ENCODE measurements around the gene SSX2IP. TPM values are rescaled to one million over a fixed set of nuclear protein-coding genes. Genes with fewer than 3 reads are reported as not detected.
"Not testable (repeated sequence)": the region's sequence is repeated elsewhere in the genome, so short reads cannot be mapped to it uniquely, and the experiment has no call there.

The SSX2IP gene
- total and polyA plus RNA-seq, 7 donors = 2.2 to 12.8 (median 7.3) TPM

DNA sequence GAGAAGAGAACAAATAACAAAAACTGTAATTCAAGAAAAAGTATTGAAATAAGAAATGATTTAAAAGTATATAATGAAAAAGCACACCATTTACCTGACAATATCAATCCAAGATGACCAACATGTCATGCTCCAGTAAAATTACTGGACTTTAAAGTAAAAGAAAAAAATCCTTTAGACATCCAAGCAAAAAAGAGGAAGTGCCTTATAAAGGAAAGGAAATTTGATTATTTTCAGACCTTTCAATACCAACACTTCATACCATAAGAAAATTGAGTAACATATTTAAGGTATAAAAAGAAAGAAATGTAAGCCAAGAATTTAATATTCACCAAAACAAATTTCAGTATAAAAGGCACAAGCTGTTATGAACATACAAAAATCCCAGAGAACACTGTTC is 46.2 kb upstream of the SSX2IP start:
- intact Hi-C loops (cut with DNase I) = no loop called here
- H3K27ac ChIP-seq = no peak overlapping the region
- no peaks in the 10 kb centered on the region for H3K4me1 ChIP-seq
- H3K27me3 ChIP-seq (ENCODE audit: insufficient read depth in 3 of 3, low read length in 2 of 3) = peaks cover 0 to 8% (median 0%) of the 10 kb centered on the region in 3 donors
- H3K36me3 ChIP-seq (ENCODE audit: insufficient read depth in 1 of 2, low read depth in 1 of 2) = no peaks in the 10 kb centered on the region
- TF ChIP-seq, protein P1, sequence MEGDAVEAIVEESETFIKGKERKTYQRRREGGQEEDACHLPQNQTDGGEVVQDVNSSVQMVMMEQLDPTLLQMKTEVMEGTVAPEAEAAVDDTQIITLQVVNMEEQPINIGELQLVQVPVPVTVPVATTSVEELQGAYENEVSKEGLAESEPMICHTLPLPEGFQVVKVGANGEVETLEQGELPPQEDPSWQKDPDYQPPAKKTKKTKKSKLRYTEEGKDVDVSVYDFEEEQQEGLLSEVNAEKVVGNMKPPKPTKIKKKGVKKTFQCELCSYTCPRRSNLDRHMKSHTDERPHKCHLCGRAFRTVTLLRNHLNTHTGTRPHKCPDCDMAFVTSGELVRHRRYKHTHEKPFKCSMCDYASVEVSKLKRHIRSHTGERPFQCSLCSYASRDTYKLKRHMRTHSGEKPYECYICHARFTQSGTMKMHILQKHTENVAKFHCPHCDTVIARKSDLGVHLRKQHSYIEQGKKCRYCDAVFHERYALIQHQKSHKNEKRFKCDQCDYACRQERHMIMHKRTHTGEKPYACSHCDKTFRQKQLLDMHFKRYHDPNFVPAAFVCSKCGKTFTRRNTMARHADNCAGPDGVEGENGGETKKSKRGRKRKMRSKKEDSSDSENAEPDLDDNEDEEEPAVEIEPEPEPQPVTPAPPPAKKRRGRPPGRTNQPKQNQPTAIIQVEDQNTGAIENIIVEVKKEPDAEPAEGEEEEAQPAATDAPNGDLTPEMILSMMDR (IDR thresholded peaks at IDR 0.05) = no peak
- ATAC-seq = no peak
- no peak for DNase-seq
- no peaks in the 10 kb centered on the region for H3K9me3 ChIP-seq
- H3K4me3 ChIP-seq = no peak overlapping the region

DNA sequence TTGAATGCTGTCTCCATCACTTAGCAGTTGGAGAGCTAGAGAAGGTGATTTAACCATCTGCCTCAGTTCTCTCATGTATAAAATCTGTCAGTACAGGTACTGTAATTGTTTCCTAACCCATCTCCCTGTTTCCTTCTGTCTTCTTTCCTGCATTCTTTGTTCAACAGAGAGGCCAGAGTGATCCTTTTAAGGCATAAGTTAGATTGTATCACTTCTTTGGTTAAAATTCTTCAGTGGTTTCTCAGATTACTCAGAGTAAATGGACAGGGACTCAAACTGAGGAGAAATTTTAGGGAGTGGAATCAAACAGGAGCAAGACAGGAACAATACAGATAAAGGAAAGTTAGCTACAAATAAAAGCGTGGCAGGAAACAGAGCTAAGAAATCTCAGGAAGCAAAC is 45.2 kb upstream of the SSX2IP start:
- H3K4me3 ChIP-seq = no peak overlapping the region
- intact Hi-C loops (cut with DNase I) = no loop called here
- no peaks in the 10 kb centered on the region for H3K4me1 ChIP-seq
- no peak overlapping the region for H3K27ac ChIP-seq
- WGBS, 3 donors = 77 to 97% (median 81%) methylated on average over 1 of the region's 1 CpG
- no peaks in the 10 kb centered on the region for H3K36me3 ChIP-seq (ENCODE audit: insufficient read depth in 1 of 2, low read depth in 1 of 2)
- TF ChIP-seq, protein P1 (IDR thresholded peaks at IDR 0.05) = no peak
- DNase-seq = no peak
- no peak for ATAC-seq
- H3K27me3 ChIP-seq (ENCODE audit: insufficient read depth in 3 of 3, low read length in 2 of 3) = peaks cover 0 to 8% (median 0%) of the 10 kb centered on the region in 3 donors
- H3K9me3 ChIP-seq = no peaks in the 10 kb centered on the region

DNA sequence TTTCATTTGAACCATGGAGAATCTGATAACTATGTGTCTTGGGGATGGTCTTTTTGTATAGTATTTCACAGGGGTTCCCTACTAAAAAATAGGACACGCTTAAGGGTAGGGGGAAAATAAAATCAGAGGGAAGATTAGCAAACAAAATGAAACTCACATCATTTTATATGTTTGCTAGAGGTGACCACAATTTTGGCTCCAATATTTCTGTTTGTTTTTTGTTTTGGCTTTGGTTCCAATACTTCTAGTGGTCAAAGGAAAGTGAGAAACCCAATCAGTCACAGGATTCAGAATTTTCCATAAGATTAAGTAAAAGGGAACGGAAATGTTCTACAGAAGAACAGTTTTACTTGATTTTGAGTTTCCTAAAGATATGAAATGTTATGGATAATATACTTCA is 42.3 kb upstream of the SSX2IP start:
- TF ChIP-seq, protein P1 (IDR thresholded peaks at IDR 0.05) = no peak
- no peak for ATAC-seq
- H3K27me3 ChIP-seq (ENCODE audit: insufficient read depth in 3 of 3, low read length in 2 of 3) = peaks cover 0 to 8% (median 0%) of the 10 kb centered on the region in 3 donors
- intact Hi-C loops (cut with DNase I) = no loop called here
- no peak overlapping the region for H3K27ac ChIP-seq
- H3K9me3 ChIP-seq = no peaks in the 10 kb centered on the region
- no peak overlapping the region for H3K4me3 ChIP-seq
- no peaks in the 10 kb centered on the region for H3K36me3 ChIP-seq (ENCODE audit: insufficient read depth in 1 of 2, low read depth in 1 of 2)
- WGBS, 3 donors = 34 to 67% (median 40%) methylated on average over 2 of the region's 2 CpGs
- no peak for DNase-seq
- no peaks in the 10 kb centered on the region for H3K4me1 ChIP-seq

DNA sequence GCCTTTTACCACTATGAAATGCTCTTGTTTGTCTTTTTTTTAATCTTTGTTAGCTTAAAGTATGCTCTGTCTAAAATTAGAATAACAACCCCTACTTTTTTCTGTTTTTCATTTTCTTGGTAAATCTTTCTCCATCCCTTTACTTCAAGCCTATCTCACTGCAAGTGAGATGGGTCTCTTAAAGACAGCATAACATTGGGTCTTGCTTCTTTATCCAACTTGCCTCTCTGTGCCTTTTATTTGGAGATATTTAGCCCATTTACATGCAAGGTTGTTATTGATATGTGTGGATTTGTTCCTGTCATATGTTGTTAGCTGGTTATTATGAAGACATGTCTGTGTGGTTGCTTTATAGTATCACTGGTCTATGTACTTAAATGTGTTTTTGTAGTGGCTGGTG is 41.3 kb upstream of the SSX2IP start:
- intact Hi-C loops (cut with DNase I) = no loop called here
- no peaks in the 10 kb centered on the region for H3K36me3 ChIP-seq (ENCODE audit: insufficient read depth in 1 of 2, low read depth in 1 of 2)
- no peaks in the 10 kb centered on the region for H3K9me3 ChIP-seq
- H3K27ac ChIP-seq = no peak overlapping the region
- H3K27me3 ChIP-seq (ENCODE audit: insufficient read depth in 3 of 3, low read length in 2 of 3) = peaks cover 0 to 8% (median 0%) of the 10 kb centered on the region in 3 donors
- ATAC-seq = no peak
- TF ChIP-seq, protein P1 (IDR thresholded peaks at IDR 0.05) = no peak
- H3K4me3 ChIP-seq = no peak overlapping the region
- no peaks in the 10 kb centered on the region for H3K4me1 ChIP-seq
- no peak for DNase-seq

DNA sequence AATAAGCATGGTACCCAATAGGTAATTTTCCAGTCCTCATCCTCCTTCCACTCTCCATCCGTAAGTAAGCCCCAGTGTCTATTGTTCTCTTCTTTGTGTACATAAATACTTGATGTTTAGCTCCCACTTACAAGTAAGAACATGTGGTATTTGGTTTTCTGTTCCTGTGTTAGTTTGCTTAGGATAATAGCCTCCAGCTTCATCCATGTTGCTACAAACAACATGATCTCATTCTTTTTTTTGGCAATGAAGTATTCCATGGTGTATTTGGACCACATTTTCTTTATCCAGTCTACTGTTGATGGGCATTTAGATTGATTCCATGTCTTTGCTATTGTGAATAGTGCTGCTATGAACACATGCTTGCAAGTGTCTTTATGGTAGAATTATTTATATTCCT is 37.5 kb upstream of the SSX2IP start:
- intact Hi-C loops (cut with DNase I); H3K27me3 ChIP-seq (ENCODE audit: insufficient read depth in 3 of 3, low read length in 2 of 3); H3K9me3 ChIP-seq; H3K27ac ChIP-seq; H3K36me3 ChIP-seq (ENCODE audit: insufficient read depth in 1 of 2, low read depth in 1 of 2); DNase-seq; H3K4me3 ChIP-seq; H3K4me1 ChIP-seq; ATAC-seq: not testable (repeated sequence)
- WGBS, 3 donors = 69 to 72% (median 69%) methylated on average over 1 of the region's 1 CpG
